NCI-H146 treated with DMSO at 0.1 percent for 48 hours (cell line): ENCODE measurements around the gene PUM1.
"Not testable (repeated sequence)": the region's sequence is repeated elsewhere in the genome, so short reads cannot be mapped to it uniquely, and the experiment has no call there.

Experiments used
- DNase-seq: peaks from one replicate; lab custom pipeline; 2025; ENCODE audit not compliant: unreplicated experiment; lab: John Stamatoyannopoulos, UW

Gene PUM1

GRCh38 chr1:30968220-30968971 is 97.1 kb downstream of the PUM1 start:
- no peak for DNase-seq

- no peak for DNase-seq
Measured at GRCh38 chr1:30966690-30967369, 98.7 kb downstream of the PUM1 start.

- DNase-seq: no peak
Measured at GRCh38 chr1:30965924-30966599, 99.5 kb downstream of the PUM1 start.

- DNase-seq: no peak
Measured at GRCh38 chr1:30964706-30965105, 100.8 kb downstream of the PUM1 start.

- no peak for DNase-seq
Measured at GRCh38 chr1:30962609-30963508, 102.7 kb downstream of the PUM1 start.

- no peak for DNase-seq
Measured at GRCh38 chr1:30957560-30958222, 107.8 kb downstream of the PUM1 start.

GRCh38 chr1:30955448-30956015 is 110.0 kb downstream of the PUM1 start:
- no peak for DNase-seq

- no peak for DNase-seq
Measured at GRCh38 chr1:30953685-30954084, 111.8 kb downstream of the PUM1 start.

GRCh38 chr1:30952098-30952497 is 113.4 kb downstream of the PUM1 start:
- DNase-seq: no peak

GRCh38 chr1:30950700-30951099 is 114.8 kb downstream of the PUM1 start:
- no peak for DNase-seq

- DNase-seq: no peak
Measured at GRCh38 chr1:30950053-30950452, 115.5 kb downstream of the PUM1 start.

- DNase-seq: not testable (repeated sequence)
Measured at GRCh38 chr1:30949487-30949838, 116.1 kb downstream of the PUM1 start.

GRCh38 chr1:30948813-30949486 is 116.6 kb downstream of the PUM1 start:
- not testable (repeated sequence) for DNase-seq

GRCh38 chr1:30948278-30948677 is 117.2 kb downstream of the PUM1 start:
- DNase-seq: no peak

- no peak for DNase-seq
Measured at GRCh38 chr1:30947212-30947611, 118.3 kb downstream of the PUM1 start.

GRCh38 chr1:30942326-30942963 is 123.1 kb downstream of the PUM1 start:
- DNase-seq: no peak

- no peak for DNase-seq
Measured at GRCh38 chr1:30940541-30940940, 125.0 kb downstream of the PUM1 start.

GRCh38 chr1:30936541-30937171 is 128.9 kb downstream of the PUM1 start:
- no peak for DNase-seq

GRCh38 chr1:30935758-30936157 is 129.8 kb downstream of the PUM1 start:
- not testable (repeated sequence) for DNase-seq
